Measurements from ENCODE around the gene SCYL1. TPM values are rescaled to one million over a fixed set of nuclear protein-coding genes. Genes with fewer than 3 reads are reported as not detected.

SCYL1 gene
- total and polyA plus RNA-seq, 2 of the 4 experiments (the other 2 are of a cell fraction): 96.4 to 150 TPM

DNA sequence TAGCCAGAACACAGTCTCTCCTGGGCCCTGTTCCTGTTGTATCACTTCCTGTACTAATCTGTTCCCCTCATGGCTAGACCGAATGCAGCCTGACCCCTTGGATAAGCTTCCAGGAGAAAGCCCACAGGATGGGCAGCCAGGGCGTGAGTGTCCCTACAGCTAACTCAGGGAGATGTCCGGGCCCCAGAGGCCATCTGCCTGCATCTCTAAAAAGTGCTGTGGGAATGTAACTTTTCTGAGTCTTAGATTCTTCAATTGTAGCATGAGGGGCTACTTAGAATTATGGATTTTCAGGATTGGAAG, 33.8 kb upstream of the SCYL1 start:
- dilution Hi-C loops (cut with HindIII; ENCODE audit: low sequenced_read_pairs, unreplicated experiment) (no loop called here), in situ Hi-C loops (cut with MboI; ENCODE audit: low sequenced_read_pairs) (no loop called here), intact Hi-C loops (cut with micrococcal nuclease) (no loop called here)
- Histone ChIP-seq H3K9me1 (ENCODE audit: insufficient read depth, low read length) (peaks cover 23% of the 10 kb centered on the region), H3K4me2 (ENCODE audit: low read depth, low read length) (no peak overlapping the region), H3K4me1 (ENCODE audit: control insufficient read depth, insufficient read depth, low read length) (peaks cover 55% of the 10 kb centered on the region), H4K91ac (ENCODE audit: insufficient read depth, low read depth, low read length) (peak overlapping the region; percentile 96), H3K14ac (replicated peaks; ENCODE audit: low read depth, low read length) (peak overlapping the region; percentile 99), H3K27me3 (ENCODE audit: control insufficient read depth, insufficient read depth, low read length) (no peaks in the 10 kb centered on the region), H3K9me3 (ENCODE audit: control insufficient read depth, insufficient read depth, low read length) (no peaks in the 10 kb centered on the region), H2BK5ac (ENCODE audit: low read depth, low read length, poor library complexity, severe bottlenecking) (peak overlapping the region; percentile 98), H3K23ac (ENCODE audit: low read depth, low read length) (peak overlapping the region; percentile 98), H4K8ac (ENCODE audit: low read depth in 2 of 2, low read length in 2 of 2) (peak overlapping the region; percentile 56 to 97), H3K4ac (ENCODE audit: low read depth, low read length) (peak overlapping the region; percentile 100), H3K56ac (ENCODE audit: extremely low read depth, insufficient read depth, low read length) (peak overlapping the region; percentile 92), H3K27ac (ENCODE audit: insufficient read depth, low read length) (peak overlapping the region; percentile 98), H4K20me1 (ENCODE audit: insufficient read depth, low read length) (no peaks in the 10 kb centered on the region; the same call in 1 of the 2 replicates), H3K79me1 (ENCODE audit: low read depth in 1 of 2, low read length in 2 of 2) (peaks cover 18 to 63% of the 10 kb centered on the region in 2 experiments), H2BK20ac (ENCODE audit: low read depth, low read length) (peak overlapping the region; percentile 76), H4K5ac (ENCODE audit: low read depth, low read length) (peak overlapping the region; percentile 15), H3K4me3 (ENCODE audit: insufficient read depth, low read depth, low read length) (no peak overlapping the region), H2AFZ (replicated peaks; ENCODE audit: low read length, poor library complexity) (peak overlapping the region; percentile 66), H3K18ac (ENCODE audit: low read depth, low read length) (peak overlapping the region; percentile 91), H2BK120ac (ENCODE audit: low read depth, low read length) (peak overlapping the region; percentile 99), H2AK5ac (ENCODE audit: low read depth, low read length) (peak overlapping the region; percentile 100), H3K9ac (ENCODE audit: low read depth, low read length) (peak overlapping the region; percentile 56; the same call in 1 of the 2 replicates), H2AK9ac (replicated peaks; ENCODE audit: low read depth, low read length, poor library complexity) (peak overlapping the region; percentile 93), H2BK15ac (ENCODE audit: low read depth, low read length) (peak overlapping the region; percentile 95), H3K36me3 (ENCODE audit: control insufficient read depth, insufficient read depth, low read length) (no peaks in the 10 kb centered on the region)
- ChIA-PET CTCF (interaction anchor here (1.0 to 2.4 kb wide), 2 partner anchors 10 to 12 kb away, joined by 3 to 11 read pairs; no protein-coding TSS in a partner anchor), POLR2A (ENCODE audit: unreplicated experiment) (interaction anchor here (0.9 to 9.6 kb wide), 4 partner anchors 12 to 68 kb away, joined by 4 to 400 read pairs (median 17); partner anchors contain the start of genes MALAT1 and NEAT1)
- DNase-seq (no peak), ATAC-seq (ENCODE audit: low read depth) (no peak)
- 60% methylated on average over 1 of the region's 3 CpGs; no CpG with 5 or more reads in 1 of the 2 experiments for whole genome bisulfite sequencing, 2 experiments (ENCODE audit: extremely low coverage in 2 of 2, insufficient read length in 1 of 2)
- no TSS peak for BruUV-seq (replicated peaks)
- TF ChIP-seq CHD1 (IDR thresholded peaks at IDR 0.05; ENCODE audit: low read depth, low read length): no peak
- no peak for TF ChIP-seq MAFK (IDR thresholded peaks at IDR 0.05; ENCODE audit: low read depth, low read length)
- no peak for TF ChIP-seq SMC3 (IDR thresholded peaks at IDR 0.05; ENCODE audit: low read depth, low read length)
- TF ChIP-seq, protein P1, sequence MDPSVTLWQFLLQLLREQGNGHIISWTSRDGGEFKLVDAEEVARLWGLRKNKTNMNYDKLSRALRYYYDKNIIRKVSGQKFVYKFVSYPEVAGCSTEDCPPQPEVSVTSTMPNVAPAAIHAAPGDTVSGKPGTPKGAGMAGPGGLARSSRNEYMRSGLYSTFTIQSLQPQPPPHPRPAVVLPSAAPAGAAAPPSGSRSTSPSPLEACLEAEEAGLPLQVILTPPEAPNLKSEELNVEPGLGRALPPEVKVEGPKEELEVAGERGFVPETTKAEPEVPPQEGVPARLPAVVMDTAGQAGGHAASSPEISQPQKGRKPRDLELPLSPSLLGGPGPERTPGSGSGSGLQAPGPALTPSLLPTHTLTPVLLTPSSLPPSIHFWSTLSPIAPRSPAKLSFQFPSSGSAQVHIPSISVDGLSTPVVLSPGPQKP (IDR thresholded peaks at IDR 0.05; ENCODE audit: borderline replicate concordance, low read depth, low read length): no peak
- TF ChIP-seq BHLHE40 (IDR thresholded peaks at IDR 0.05; ENCODE audit: low read depth, low read length): no peak
- TF ChIP-seq FOS (IDR thresholded peaks at IDR 0.05; ENCODE audit: low read depth, low read length): no peak
- TF ChIP-seq POLR2A (IDR thresholded peaks at IDR 0.05; ENCODE audit: low read depth, low read length): no peak
- TF ChIP-seq NFE2L2 (IDR thresholded peaks at IDR 0.05; ENCODE audit: low read depth, low read length): no peak

All from IMR-90 (cell line).